NCI-H128 (cell line): Measurements from ENCODE around the gene NBEAL2.

Experiments used
- DNase-seq: peaks from one replicate; lab custom pipeline; 2025; ENCODE audit not compliant: unreplicated experiment; lab: John Stamatoyannopoulos, UW

The NBEAL2 gene

DNA sequence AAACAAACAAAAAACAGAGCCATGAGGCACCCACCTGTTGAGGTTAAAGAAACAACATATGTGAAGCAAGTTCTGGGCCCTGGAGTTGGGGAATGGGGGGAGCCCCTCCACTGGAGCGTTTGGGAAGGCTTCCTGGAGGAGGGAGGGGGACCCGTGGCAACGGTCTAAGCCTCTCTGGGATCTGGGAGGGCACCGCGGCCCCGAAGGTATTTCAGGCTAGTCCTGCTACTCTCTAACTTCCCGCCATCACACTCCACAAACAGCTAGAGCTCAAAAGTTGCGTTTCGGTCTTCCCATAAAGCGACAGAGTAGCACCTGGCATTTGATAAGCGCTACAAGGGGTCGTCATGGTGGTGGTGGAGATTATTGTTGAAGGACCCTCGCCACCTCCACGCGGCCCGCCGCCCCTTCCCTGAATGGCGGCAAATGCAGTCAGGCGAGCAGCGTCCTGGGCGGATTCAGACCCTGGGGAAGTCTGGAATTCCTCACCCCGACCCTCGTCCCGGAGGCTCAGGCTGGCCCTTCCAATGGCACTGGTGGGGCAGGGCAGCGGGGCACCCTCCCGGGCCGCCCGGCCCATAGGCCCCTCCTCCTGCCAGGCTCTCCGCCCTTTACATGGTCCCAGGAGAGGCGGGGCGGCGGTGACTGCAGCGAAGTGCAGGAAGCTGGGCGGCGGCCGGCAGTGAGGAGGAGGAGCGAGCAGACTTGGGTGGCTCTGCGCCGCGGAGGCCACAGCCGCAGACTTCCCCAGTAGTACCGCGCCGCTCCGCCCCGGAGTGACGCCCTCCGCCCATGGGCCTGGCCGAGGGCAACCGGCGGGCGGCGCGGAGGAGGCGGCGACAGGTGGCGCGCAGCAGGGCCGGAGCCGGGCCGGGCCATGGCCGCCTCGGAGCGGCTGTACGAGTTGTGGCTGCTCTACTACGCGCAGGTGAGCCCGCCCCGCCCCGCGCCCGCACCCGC is at the start of gene NBEAL2:
Gene NBEAL2, plus strand, starts transcription at position 682 of the 960 bp plus-strand sequence. Its CDS starts 196 bp downstream, at position 878.
- peak; percentile 53 for DNase-seq

GRCh38 chr3:46930166-46930944 is 49.1 kb upstream of the NBEAL2 start:
- no peak for DNase-seq

DNA sequence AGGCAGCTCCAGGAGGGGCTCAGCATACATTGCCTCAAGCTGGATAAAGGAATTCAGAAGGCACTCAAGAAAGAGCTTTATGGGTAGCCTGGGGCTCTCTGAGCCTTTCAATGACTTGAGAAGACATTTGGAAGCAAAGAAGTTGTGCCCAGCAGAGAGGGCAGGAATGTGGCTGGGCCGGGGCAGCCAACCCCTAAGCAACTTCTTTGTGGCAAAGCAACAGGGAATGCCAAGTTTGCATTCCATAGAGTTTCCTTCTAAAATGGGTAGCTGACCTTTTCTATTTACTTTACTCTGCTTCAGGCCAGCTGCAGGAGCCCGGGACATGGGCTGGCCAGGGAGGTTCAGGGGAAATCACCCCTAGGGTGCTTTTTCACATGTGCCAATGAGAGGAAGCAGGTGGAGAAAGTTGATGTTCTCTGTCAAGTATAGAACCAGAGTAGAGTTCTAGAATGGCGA is 48.5 kb upstream of the NBEAL2 start:
- no peak for DNase-seq

DNA sequence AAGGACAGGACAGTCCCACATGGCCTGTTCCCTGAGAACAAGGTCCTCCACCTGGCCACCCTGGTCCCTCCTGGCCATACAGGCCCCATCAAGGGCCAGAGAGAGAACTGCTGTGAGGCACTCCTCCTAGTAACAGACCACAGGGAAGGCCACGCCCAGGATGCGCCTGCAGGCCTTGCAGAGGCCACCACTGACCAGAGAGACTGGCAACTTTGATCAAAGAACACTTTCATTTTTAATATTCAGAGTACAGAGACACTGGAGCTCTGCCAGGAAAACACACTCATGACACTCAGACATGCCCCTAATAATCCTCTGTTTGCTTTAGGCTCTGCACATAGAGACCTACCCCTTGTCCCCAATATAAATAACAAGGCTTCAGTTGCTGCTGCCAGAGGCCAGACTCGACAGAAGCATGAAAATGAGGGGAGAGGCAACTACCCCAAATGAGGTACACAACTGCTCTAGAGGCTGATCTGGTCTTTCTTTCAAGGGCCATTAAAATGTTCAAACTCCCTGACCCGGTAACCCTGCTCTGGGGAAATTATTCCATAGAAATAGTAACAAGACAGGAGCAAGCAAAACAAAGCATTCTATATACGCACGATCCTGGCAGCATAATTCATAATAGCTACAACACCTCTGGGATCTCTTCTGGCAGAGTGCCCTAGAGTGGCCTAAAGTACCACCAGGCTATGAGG is 47.7 kb upstream of the NBEAL2 start:
- DNase-seq = no peak

GRCh38 chr3:46932455-46933225 is 46.8 kb upstream of the NBEAL2 start:
- no peak for DNase-seq

DNA sequence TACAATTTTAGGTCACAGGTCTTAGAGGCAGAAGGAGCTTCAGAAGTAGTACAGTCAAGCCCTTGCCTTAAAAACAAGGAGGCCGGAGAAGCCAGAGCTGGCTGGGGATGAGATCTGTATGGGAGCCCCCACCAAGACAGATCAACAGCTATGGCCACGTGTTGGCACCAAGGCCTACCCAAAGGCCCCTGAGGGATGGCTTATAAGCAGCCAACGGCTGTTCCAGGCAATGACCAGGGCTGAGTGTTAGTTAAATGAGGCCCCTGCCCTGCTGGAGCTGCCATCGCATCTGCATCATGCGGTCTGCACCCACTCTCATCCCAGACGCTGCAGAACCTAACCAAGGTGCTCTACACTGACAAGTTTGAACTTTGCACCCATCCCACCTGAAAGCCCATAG is 46.2 kb upstream of the NBEAL2 start:
- DNase-seq = no peak

DNA sequence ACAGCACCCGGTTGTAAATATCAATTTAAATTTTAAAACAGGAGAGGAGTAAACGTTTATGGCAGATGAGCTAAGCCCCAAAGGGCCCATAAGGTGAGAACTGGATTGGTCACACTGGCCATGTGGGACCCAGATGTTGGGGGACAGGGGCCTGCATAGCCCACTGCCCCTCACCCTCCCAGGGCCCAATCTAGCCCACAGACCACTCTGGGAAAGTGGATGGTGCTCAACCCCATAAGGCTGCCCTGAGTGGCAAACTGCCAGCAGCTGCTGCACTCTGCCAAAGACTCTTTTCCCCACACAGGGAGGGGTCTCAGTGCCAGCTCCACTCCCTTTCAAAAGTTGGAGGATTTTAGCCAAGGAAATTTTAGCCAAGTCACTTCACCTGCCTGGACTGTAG is 45.4 kb upstream of the NBEAL2 start:
- no peak for DNase-seq

DNA sequence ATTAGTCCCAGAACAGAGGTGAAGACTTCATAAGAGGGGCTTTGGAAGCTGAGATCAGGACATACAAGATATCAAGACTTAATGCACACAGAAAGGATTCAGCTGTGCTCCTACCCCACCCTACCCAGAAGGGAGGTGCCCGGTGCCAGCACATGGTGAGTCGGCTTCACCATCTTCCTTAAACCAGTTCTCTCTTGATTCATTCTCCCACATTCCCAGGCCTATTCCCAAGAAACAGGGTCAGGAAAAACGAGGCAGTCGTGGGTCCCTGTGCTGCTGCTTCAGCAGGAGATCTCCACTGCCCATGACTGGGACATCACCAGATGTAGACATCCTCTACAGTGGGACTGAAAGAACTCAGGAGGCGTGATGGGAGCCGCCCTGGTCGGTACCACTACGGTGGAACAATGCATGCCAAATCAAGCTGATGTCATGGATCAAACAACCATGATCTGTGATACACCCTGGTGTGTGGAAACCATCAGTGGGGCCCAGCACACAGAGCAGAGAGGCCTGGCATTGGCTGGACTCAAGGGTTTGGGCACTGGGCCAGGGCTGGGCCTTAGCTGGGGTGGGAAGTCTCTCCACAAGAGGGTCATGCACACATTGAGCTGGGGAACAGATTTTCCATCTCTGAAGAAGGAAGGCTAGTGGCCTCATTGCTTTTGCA is 44.8 kb upstream of the NBEAL2 start:
- DNase-seq = no peak

GRCh38 chr3:46935168-46935858 is 44.2 kb upstream of the NBEAL2 start:
- DNase-seq = no peak

DNA sequence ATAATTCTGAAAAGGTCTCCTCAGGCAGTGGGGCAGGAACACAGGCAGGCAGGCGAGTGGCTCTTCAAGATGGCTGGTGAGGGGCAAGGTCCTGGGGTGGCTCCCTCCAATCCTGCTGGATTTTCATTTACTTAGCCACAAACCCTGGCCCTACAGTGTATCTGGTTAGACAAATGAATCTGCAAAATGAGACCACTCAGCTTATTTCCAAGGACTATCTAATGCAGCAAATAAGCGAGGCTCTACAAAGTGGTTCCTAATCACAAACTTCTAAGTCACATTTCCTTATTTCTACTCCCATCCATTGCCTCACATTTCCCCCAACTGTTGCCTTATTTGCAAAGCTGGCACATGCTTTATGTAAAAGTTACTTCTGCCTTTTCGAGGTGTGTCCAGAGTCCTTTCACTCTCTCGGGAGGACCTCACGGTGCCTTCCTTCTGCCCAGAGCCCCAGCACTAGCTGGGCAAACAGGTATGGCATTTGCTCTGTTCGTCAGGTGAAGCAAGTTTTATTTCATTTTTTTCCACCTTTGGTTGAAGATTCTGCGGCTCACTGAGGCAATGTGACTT is 43.4 kb upstream of the NBEAL2 start:
- no peak for DNase-seq

DNA sequence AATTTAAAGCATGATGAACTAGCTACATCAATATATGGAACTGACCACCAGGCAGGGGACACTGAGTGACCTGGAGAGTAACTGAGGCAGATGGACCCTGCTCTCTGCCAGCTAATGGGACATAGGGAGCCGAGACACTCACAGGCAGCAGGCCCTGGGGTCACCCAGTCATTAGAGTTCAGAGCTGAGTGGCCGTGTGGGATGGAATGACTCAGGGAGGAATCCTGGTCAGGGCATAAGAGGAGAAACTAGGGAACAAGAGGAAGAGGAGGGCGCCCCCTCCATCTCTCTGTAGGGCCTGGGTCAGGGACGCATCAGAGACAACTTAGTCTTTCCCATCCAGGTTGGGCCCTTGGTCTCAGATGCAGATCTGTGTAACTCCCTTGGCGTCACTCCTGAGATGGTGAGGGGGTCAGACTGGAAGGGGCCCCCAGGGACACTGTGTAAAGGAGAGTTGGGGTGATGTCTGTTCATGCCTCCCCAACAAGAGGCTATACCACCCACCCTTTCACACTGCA is 42.7 kb upstream of the NBEAL2 start:
- no peak for DNase-seq

DNA sequence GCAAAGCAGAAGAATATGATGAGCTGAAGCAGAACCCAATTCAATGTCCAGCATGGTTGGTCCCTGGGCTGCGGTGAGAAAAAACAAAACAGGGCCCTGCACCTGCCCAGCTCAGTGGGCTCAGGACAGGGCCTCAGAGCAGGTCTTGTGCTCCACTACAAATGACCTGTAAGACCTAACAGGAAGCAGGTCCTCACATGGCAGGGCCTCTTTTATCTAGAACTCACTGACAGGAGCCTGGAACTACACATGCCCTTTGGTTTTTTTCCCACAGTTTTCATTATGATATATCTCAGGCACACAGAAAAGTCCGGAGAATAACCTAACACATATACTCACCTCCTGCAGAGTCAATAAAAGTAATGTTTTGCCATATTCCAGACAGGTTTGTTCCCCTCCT is 41.3 kb upstream of the NBEAL2 start:
- no peak for DNase-seq

GRCh38 chr3:46939578-46940445 is 39.7 kb upstream of the NBEAL2 start:
- DNase-seq = no peak

DNA sequence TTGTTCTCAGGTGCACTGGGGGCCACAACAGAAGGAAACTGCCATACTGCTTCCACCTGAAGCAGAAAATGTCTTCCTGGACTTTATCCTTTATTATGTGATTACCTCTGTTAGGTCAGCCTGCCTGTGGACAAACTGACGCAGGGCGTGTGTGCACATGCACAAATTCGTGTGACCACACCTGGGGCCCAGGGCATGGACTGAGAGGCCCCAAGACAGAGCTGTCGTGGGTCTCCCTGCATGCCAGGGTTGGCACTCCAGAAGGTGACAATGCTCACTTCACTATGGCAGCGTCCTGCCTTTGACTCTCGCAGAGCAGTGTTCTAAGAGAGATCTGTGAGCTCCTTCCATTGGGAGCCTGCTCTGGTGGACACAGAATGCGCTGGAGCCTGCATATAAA is 37.4 kb upstream of the NBEAL2 start:
- DNase-seq = no peak

- DNase-seq = no peak
These were observed 36.8 kb upstream of the NBEAL2 start for GRCh38 chr3:46942481-46943236.

DNA sequence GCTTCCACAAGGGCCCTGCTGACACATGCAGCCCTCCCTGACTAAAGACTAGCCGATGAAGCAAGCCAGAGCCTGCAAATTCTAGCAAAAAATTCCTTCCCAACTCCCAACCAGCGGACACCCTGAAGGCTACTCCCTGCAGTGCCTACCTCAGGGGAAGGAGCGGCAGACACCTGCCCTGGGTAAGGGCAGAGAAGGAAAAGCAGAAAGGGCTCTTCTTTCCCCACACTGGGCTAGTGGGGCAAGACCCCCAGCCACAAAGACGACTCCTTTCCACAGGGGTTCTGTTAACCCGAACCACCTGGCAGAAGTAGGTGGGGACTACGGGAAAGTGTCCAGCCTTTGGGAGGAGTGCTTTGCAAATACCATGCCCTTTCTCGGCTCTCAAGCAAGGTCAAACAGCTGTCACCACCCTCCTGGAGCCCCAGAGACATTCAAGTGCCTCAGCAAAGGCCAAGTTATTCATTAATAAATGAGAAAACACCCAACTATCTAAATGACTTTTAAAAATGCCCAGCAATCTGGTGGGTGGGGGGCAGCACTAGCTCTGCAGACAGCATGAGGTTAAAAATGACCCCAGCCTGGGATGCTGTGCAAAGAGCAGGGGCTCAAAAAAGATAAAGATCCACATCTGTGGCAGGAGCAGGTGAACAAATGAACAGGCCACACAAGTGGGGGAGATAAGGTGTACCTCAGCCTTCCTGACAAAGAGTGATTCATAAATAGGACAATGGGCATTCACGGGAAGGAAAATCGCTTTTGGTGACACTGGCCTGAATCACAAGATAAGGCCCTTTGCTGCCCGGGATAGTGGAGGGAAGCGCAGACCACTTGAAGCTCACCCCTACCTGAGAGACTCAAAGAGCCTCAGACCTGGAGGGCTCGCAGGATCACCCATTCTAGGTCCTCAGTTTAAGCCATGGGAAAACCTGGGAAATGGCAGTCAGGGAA is 36.0 kb upstream of the NBEAL2 start:
- no peak for DNase-seq
